Gastroesophageal sphincter (tissue), 4 donors: Measurements from ENCODE around the gene ANKRD17. TPM values are rescaled to one million over a fixed set of nuclear protein-coding genes. Genes with fewer than 3 reads are reported as not detected.

Source experiments
- ATAC-seq: fragments of 150-250 bp; one replicate; pipeline ENCODE4 v1.9.1; 2016; ENCODE audit warnings: mild to moderate bottlenecking, moderate library complexity
- H3K27ac ChIP-seq, 4 donors: fragments of 200-600 bp; sonication (generic) in 3 of 4; 1 replicate in 3 of 4; 2 replicates in 1 of 4; pipeline ENCODE4 v1.5.1; 2016 to 2019
- H3K27me3 ChIP-seq: fragments of 200-600 bp; sonication (generic); one replicate; pipeline ENCODE4 v1.5.1; 2019
- H3K36me3 ChIP-seq, 2 donors: fragments of 200-600 bp; sonication (generic); one replicate each; pipeline ENCODE4 v1.5.1; 2019; ENCODE audit warnings: control low read depth in 1 of 2
- H3K4me1 ChIP-seq, 3 donors: fragments of 200-600 bp; sonication (generic); 1 replicate in 2 of 3; 2 replicates in 1 of 3; pipeline ENCODE4 v1.5.1; 2016 to 2019; ENCODE audit warnings: control low read depth in 2 of 3
- H3K4me3 ChIP-seq, 2 donors: fragments of 200-600 bp; sonication (generic); one replicate each; pipeline ENCODE4 v1.5.1; 2019; ENCODE audit warnings: mild to moderate bottlenecking in 1 of 2, moderate library complexity in 1 of 2
- H3K9me3 ChIP-seq, 3 donors: fragments of 200-600 bp; sonication (generic); one replicate each; pipeline ENCODE4 v1.5.1; 2017 to 2019; ENCODE audit warnings: control low read depth in 2 of 3
- EP300 ChIP-seq: sonication (generic); formaldehyde crosslinking; IDR thresholded peaks from one replicate; pipeline ENCODE4 v1.6.1; 2017; ENCODE audit warnings: antibody characterized with exemption, mild to moderate bottlenecking
- POLR2A ChIP-seq, 2 donors: fragments of 450-650 bp; IDR thresholded peaks; one replicate each; pipeline ENCODE4 v1.6.1; 2017; ENCODE audit warnings: antibody characterized with exemption in 2 of 2, mild to moderate bottlenecking in 2 of 2, moderate library complexity in 1 of 2
- POLR2AphosphoS5 ChIP-seq: sonication (generic); formaldehyde crosslinking; IDR thresholded peaks from one replicate; pipeline ENCODE4 v1.6.1; 2017; ENCODE audit warnings: antibody characterized with exemption
- WGBS, 2 donors: methylation state at CpG; one replicate each; pipeline ENCODE4 v1.1.5; 2018; ENCODE audit warnings: low coverage in 1 of 2; 5-methylcytosine and 5-hydroxymethylcytosine counted together
- total RNA-seq, 4 donors: library from RNA; depleted of rRNA; stranded (reverse); fragments of >200 nt; gene quantifications; one replicate each; pipeline ENCODE4 v1.1.0, GENCODE V29; 2016
- TF ChIP-seq, protein P1 (sequence below), 4 experiments: fragments of 200-600 bp in 2 of 4; fragments of 450-650 bp in 2 of 4; sonication (generic) in 1 of 4; IDR thresholded peaks; one replicate each; pipeline ENCODE4 v1.5.1; 2017 to 2019; ENCODE audit warnings: antibody characterized with exemption in 4 of 4, mild to moderate bottlenecking in 2 of 4, moderate library complexity in 2 of 4

The ANKRD17 gene
- total RNA-seq, 4 donors from 2014 or later = 46.8 to 68.5 (median 59.1) TPM

DNA sequence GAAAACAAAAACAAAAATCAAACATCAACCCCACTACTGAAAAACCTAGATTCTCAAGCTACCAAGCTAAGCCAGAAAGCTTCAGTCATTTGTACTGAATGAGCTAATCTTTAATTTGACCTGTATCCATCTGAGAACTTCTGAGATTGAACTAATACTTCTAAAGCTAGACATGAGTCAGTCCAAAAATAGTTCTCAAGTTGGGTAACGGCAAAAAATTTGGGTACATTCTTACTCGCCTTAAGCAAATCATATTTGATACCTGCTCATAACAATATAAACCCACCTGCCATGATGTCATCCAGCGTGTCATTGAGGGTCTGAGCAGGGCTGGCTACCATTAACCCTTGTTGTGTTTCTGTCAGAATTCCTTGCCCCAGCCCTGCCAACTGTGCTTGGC, 119.4 kb downstream of the ANKRD17 start:
- ATAC-seq = no peak
- peaks cover 0 to 86% of the 10 kb centered on the region in 2 donors for H3K36me3 ChIP-seq
- H3K4me3 ChIP-seq = no peak overlapping the region
- no peaks in the 10 kb centered on the region for H3K27me3 ChIP-seq
- no peaks in the 10 kb centered on the region for H3K9me3 ChIP-seq
- no peak overlapping the region for H3K27ac ChIP-seq
- no peak for TF ChIP-seq POLR2A (IDR thresholded peaks at IDR 0.05)
- no peak for TF ChIP-seq POLR2AphosphoS5
- TF ChIP-seq, protein P1, sequence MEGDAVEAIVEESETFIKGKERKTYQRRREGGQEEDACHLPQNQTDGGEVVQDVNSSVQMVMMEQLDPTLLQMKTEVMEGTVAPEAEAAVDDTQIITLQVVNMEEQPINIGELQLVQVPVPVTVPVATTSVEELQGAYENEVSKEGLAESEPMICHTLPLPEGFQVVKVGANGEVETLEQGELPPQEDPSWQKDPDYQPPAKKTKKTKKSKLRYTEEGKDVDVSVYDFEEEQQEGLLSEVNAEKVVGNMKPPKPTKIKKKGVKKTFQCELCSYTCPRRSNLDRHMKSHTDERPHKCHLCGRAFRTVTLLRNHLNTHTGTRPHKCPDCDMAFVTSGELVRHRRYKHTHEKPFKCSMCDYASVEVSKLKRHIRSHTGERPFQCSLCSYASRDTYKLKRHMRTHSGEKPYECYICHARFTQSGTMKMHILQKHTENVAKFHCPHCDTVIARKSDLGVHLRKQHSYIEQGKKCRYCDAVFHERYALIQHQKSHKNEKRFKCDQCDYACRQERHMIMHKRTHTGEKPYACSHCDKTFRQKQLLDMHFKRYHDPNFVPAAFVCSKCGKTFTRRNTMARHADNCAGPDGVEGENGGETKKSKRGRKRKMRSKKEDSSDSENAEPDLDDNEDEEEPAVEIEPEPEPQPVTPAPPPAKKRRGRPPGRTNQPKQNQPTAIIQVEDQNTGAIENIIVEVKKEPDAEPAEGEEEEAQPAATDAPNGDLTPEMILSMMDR (IDR thresholded peaks at IDR 0.05) = no peak
- TF ChIP-seq EP300 = no peak
- 74 to 97% methylated on average over 2 to 3 of the region's 3 CpGs for WGBS, 2 donors
- H3K4me1 ChIP-seq = no peaks in the 10 kb centered on the region

DNA sequence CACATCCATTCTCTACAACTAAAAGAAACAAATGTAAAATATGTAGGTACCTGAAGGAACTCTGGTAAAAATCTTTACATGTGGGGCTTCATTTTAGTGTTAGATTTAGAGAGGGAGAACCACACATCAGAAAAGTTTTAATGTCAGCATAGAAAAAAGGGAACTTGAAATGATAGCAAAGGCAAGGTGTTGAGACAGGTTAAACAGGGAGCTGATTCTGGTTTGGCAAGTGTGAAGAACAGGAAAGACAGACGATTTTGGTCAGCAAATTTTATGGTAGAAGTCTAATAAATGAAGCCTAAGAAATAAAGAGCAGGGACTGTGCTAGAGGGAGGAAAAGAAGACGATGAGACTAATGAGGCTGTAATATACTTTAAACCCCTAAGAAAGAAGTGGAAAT, 121.5 kb downstream of the ANKRD17 start:
- no peak for TF ChIP-seq POLR2AphosphoS5
- no peak for TF ChIP-seq EP300
- no peak for TF ChIP-seq POLR2A (IDR thresholded peaks at IDR 0.05)
- TF ChIP-seq, protein P1 (IDR thresholded peaks at IDR 0.05) = no peak
- WGBS, 2 donors = 64 to 76% methylated on average over 2 of the region's 2 CpGs
- no peaks in the 10 kb centered on the region for H3K27me3 ChIP-seq
- no peak for ATAC-seq
- peaks cover 0 to 84% of the 10 kb centered on the region in 2 donors for H3K36me3 ChIP-seq
- H3K9me3 ChIP-seq = no peaks in the 10 kb centered on the region
- H3K4me3 ChIP-seq = no peak overlapping the region
- H3K4me1 ChIP-seq = no peaks in the 10 kb centered on the region
- H3K27ac ChIP-seq = no peak overlapping the region

DNA sequence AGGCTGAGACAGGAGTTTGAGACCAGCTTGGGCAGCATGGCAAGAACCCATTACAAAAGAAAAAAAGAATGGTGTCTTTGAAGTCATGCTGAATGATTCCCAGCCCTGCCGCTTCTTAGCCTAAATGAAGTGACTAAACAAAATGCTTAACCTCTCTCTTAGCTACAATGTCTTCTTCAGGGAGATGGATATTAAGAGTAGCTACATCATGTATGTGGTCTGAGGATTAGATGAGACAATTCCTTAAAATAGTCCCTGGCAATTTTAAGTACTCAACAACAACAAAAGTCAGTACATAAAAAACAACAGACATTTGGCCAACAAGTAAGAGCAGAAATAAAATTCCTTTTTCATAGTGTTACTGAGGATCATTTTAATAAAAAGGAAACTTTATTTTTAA, 124.8 kb downstream of the ANKRD17 start:
- no peak for TF ChIP-seq POLR2AphosphoS5
- no peak for TF ChIP-seq POLR2A (IDR thresholded peaks at IDR 0.05)
- TF ChIP-seq, protein P1 (IDR thresholded peaks at IDR 0.05) = no peak
- TF ChIP-seq EP300 = no peak
- 63 to 100% methylated on average over 1 of the region's 1 CpG for WGBS, 2 donors
- H3K27me3 ChIP-seq = no peaks in the 10 kb centered on the region
- H3K4me1 ChIP-seq = no peaks in the 10 kb centered on the region
- peaks cover 0 to 74% of the 10 kb centered on the region in 2 donors for H3K36me3 ChIP-seq
- no peak overlapping the region for H3K4me3 ChIP-seq
- H3K9me3 ChIP-seq = no peaks in the 10 kb centered on the region
- H3K27ac ChIP-seq = no peak overlapping the region
- no peak for ATAC-seq

DNA sequence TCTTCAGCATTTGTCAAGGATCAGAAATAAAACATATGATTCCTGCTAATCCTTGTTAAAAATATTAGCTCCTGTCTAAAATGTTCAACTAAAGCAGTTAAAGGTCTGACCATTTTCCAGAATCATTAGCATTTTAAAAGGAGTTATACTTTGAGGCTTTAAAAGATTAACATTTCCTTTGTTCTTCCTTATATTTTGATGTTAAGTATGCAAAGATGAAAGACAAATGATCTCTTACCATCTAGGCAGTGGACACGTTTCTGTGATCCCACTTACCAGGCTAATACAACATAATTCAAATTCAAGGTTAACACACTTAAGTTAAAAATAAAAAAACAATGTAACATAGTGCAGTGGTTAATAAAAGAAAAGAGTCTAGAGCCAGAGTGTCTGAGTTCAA, 127.3 kb downstream of the ANKRD17 start:
- Histone ChIP-seq H3K36me3 (peaks cover 0 to 58% of the 10 kb centered on the region in 2 donors), H3K27me3 (no peaks in the 10 kb centered on the region), H3K4me1 (no peaks in the 10 kb centered on the region), H3K4me3 (no peak overlapping the region), H3K27ac (no peak overlapping the region), H3K9me3 (no peaks in the 10 kb centered on the region)
- TF ChIP-seq EP300 (no peak), POLR2A (IDR thresholded peaks at IDR 0.05) (no peak), POLR2AphosphoS5 (no peak)
- TF ChIP-seq, protein P1 (IDR thresholded peaks at IDR 0.05) = no peak
- no peak for ATAC-seq
- WGBS, 2 donors = 50 to 54% methylated on average over 1 of the region's 1 CpG

DNA sequence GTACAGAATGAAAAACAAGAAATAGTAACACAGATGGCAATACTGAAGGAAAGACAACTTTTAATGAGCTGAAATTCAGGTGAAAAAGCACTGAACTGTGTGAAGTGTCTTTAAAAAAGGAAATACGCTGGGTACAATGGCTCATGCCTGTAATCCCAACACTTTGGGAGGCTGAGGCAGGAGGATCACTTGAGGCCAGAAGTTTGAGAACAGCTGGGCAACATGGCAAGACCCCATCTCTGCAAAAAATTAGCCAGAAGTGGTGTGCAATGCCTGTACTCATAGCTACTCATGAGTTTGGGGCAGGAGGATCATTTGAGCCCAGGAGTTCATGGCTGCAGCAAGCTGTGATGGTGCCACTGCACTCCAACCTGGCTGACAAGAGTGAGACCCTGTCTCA, 129.3 kb downstream of the ANKRD17 start:
- no peaks in the 10 kb centered on the region for H3K4me1 ChIP-seq

More for the DNA sequence above, 129.3 kb downstream of the ANKRD17 start:
- Histone ChIP-seq H3K36me3 (peaks cover 3 to 60% of the 10 kb centered on the region in 2 donors), H3K4me3 (no peak overlapping the region), H3K27me3 (no peaks in the 10 kb centered on the region), H3K27ac (no peak overlapping the region), H3K9me3 (no peaks in the 10 kb centered on the region)
- ATAC-seq = no peak
- no peak for TF ChIP-seq POLR2AphosphoS5
- TF ChIP-seq, protein P1 (IDR thresholded peaks at IDR 0.05) = no peak
- no peak for TF ChIP-seq POLR2A (IDR thresholded peaks at IDR 0.05)
- TF ChIP-seq EP300 = no peak
- WGBS, 2 donors = 93% methylated on average over 1 of the region's 1 CpG; no CpG with 5 or more reads in 1 of the 2 donors
